GM18517 (cell line): ENCODE results near the gene GGACT.
A peak's percentile ranks its signal among the peaks of the same experiment; 100 is the strongest.

Source experiments
- ATAC-seq: cut with Tn5 transposase; IDR thresholded peaks from one replicate; pipeline ENCODE4 v1.9.1; 2021; ENCODE audit warnings: mild to moderate bottlenecking, moderate library complexity; ENCODE audit not compliant: unreplicated experiment

The GGACT gene

DNA sequence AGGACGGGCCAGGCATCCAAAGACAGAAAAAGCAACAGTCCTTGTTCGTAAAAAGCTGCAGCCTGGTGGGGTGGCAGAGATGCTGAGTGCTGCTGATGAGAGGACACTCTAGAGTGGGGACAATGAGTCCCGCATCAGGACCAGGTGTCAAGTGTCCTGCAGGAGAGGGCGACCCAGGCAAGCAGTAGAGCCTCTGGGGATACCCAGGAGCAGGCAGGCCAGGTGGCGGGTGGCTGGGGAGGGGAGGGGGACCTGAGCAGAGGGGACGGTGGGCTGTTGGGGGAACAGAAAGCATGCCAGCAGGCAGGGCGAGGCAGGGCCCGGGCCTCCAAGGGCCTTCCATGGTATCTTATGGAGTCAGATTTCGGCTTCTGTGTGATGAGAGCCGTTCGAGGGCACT is 35.8 kb downstream of the GGACT start:
- no peak for ATAC-seq

DNA sequence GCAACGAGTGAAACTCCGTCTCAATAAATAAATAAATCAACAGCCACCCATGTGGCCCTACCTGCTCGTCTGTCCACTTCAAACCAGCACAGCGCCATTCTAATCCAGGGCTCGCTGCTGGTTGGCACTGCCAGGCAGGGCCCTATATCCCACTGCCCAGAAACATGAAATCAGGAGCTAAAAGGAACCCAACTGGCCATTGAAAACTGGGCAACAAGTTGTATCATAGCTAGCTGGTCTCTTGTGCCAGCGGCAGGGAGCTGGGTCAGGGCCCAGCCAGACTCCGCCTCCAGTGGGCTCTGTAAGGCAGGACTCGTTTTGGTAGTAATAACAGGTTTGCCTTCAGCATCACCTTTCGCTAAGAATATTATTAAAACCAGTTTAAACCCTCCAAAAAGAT is 39.3 kb downstream of the GGACT start:
- ATAC-seq, result no peak

DNA sequence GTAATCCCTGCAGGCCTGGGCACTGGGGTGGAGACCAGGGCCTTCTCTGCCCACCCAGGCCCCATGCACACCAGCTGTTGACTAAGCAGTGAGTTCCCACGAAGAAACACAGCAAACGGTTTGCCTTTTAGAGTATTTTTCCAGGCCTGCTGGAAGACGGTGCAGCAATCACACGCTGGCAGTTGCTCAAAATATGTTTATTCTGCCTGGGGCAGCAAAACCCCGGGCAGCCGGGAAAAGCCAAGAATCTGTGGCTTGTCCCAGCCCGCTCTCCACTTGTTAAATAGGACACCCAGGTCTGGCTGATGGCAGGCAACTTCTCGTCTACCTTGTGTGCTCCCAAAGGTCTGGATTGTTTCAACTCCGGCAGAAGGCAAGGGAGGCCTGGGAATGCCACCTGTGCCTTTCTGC is 40.8 kb downstream of the GGACT start:
- no peak for ATAC-seq

DNA sequence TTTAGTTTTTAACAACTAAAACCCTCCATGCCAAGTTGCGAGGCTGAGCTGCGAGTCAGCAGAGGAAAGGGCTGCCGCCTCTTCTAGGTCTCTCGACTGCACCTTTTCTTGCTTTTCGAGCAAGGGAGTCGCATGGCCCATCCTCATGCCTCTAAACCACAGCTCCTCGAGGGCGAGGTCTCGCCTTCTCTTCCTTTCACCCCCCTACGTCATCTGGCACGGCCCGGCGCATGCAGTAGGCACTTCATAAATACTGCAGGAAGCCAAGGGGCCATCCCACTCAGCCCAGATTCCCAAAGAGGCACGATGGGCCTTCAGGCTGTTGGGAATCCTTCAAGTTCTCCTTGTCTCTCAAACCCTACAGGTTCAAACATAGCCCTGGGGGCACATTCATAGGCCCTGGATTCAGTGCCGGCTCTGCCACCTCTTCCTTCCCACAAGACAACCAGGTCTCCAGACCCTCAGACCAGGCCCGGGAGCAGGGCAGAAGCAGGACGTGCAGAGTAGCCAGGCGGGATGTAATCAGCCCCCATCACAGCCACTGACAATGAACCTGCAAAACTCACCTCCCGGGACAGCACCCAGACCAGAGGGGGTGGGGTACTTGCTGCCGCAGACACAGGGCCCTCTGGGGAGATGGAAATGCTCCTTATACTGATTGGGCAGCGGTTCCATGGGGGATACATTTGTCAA is 41.7 kb downstream of the GGACT start:
- no peak for ATAC-seq

DNA sequence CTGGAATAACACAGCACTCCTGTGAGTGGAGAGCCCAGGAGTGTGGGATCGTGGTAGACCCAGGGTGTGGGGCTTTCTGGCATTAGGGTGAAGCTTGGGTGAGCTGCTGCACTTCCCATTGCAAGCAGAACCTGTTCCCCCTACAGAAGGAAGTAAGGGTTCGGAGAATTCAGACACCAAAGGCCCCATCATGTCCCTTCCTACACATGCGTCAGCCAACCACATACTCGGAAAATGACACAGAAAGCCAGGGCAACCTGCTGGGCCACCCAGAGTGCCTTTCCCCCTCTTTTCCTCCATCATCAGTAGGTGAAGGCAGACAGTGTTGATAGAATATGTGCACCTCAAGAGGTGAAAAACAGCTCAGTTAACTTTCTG is 42.9 kb downstream of the GGACT start:
- ATAC-seq, result no peak

DNA sequence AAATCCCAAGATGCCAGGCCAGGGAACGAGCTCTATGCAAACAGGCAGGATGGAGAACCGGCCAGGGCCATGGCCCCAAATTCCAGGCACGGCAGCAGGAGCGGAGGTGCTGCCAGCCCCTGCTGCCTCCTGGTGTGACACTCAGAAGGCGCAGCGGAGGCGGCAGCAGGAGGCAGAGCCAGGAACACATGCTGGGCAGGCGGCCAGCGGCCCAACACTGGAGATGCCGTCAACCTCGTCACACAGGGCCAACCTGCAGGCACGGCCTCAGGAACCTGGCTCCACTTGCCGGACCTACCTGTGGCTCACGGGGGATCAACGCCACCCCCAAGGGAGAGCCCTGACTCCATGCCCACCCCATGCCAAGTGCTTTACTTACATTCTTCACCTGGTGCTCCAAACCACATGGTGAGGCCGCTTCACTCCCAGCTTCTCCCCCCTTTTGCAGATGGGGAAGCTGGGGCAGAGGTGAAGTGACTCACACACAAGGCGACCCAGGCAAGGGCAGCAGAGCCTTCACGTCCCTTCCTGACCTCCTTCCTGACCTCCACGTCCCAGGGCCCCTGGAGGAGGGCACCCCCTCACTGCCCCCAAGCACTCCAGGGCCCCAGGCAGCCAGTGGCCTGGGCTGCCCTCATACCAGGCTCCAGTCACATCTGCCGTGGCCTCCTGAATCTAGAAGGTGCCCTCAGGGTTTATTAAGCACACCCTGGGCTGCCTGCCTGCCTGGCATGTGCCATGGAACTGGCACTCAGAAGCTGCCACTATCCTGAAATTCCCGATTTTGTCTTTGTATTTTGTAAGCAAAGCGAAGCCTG is 43.5 kb downstream of the GGACT start:
- ATAC-seq, result no peak

DNA sequence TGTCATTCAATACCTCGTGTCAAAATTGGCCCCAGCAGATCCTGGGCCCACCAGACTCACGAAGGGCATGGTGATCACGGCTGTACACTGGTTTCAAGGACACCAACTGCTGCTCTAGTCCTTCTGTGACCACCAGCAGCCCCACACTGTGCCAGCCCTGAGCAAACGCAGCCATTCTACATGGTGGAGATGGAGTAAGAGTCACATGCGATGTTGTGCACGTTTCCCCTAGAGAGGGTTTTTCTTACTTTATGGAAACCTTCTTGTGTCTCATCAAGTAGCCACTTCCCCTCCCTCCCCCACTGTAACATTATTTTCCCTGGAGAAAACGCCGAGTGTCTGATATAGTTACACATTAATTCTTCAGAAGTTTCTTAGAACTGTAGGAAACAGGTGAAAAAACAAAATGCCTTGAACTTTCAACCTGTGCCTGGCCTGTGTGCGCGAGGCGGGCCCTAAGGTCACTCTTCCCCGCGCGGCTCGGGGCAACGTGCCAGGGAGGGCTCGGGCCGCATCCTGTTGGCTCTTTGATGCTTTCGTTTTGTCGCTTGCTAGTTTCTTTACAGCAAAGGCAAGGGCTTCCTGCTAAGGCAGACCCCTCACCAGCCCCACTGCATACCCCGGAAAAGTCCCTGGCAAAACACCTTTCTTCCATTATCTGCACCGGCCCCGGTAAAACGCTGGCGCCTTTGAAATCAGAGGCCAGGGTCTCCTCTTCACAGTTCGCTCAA is 44.6 kb downstream of the GGACT start:
- no peak for ATAC-seq

DNA sequence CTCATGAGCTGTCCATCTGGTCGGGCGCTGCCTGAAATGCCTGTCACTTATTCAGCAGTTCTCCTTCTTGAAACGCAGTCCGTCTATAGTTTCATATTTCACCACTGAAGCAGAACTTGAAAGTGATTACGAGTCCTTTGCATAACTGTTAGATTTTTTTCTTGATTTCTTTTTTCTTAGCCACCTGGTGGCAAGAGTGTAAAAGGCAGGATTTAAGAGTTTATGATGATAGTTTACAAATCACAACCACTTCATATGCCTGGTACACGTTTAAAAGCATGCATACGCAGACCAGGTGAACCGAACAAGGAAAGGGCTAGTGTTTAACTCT is 45.8 kb downstream of the GGACT start:
- ATAC-seq, result peak; percentile 97

DNA sequence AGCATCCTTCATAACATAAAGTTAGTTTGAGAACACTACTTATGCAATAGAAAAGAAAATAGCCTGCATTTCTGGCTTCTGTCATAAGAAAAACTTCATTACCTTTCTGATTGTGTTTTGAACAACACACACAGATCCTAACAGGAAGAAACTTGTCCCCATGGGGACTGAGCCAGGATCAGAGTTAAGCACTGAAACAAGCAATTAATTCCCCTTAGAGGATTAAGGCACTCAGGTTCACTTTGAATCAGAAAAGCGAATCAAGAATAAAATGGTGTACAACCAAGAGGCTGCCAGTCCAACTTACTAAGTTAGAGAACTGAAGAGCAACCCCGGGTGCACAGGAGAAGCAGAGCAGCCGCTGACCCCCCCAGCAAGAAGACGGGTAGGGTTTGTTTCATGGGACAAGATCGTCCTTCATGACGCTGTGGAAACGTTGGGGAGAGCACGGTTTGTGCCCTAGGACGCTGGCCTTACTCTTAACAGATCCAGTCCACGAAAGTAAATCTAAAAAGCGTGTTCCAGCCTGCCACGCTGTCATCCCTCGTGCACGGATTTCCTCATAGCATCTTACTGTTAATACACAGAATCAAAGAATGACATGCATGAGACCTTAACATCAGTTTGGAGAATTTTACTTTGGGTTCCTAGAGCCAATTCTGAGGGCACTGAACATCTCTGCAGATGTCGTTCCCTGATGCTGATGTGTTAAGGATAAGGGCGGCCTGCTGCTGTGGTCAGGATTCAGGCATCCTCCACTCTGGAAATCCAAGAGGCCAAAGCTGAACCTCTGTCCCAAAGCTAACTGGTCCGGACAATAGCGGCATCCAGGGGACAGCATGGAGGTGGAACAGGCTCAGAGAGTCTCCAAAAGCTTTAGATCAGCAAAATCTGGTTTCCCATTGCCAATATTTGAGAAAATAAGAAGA is 46.4 kb downstream of the GGACT start:
- ATAC-seq, result no peak

DNA sequence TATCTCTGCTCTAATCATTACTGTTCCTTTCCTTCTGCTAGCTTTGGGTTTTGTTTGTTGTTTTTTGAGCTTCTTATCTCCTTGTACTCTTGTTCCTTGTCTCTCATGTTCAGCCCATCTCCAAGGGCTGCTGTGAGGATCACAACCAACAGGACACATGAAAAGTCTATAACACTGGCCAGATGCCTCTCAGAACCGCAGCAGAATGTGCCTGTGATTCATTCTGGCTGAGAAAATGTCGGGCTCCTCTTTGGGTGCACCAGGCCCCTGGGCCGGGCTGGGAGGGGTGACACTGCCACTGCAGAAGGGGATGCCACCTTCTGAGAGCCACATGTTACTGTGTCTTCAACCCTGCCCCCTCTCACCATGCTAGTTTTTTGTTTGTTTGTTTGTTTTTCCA is 48.0 kb downstream of the GGACT start:
- no peak for ATAC-seq

DNA sequence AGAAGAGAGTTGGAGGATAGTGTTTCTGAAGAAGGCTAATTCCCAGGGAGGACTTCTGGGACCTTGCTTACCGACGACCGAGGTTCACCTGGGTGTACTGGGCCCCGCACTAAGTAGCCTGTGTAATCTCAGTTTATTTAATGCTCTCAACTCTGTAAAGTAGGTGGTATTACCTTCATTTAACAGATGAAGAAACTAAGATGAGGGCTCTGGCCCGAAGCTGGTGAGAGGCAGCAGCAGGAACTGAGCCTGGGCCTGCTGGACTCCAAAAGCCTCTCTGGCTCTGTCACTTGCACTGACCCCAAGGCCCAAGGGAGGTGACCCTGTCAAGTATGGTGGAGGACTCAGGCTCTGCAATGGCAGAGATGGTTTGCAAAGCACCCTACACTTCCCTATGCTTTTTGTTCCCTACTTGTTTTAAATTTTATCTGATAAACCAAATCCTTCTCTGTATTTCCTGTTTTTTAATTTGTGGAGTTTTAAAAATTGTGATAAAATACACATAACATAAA is 50.6 kb downstream of the GGACT start:
- no peak for ATAC-seq

DNA sequence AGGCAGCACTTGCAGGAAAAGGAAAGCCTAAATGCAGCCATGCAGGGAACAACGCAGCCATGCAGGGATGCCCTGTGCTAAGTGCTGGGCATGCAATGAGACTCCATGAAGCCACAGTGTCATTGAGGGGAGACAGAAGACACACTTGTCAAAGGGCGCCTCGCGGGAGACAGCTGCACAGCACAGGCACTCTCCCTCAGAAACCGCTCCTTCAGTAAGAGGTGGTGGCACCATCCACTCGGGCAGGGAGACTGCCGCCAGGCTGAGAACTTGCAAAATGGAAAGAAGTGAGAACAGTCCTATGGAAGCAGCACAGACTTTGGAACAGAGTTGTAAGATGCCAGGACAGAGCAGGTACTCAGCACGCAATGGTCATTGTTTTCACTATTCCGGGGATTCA is 51.1 kb downstream of the GGACT start:
- no peak for ATAC-seq

DNA sequence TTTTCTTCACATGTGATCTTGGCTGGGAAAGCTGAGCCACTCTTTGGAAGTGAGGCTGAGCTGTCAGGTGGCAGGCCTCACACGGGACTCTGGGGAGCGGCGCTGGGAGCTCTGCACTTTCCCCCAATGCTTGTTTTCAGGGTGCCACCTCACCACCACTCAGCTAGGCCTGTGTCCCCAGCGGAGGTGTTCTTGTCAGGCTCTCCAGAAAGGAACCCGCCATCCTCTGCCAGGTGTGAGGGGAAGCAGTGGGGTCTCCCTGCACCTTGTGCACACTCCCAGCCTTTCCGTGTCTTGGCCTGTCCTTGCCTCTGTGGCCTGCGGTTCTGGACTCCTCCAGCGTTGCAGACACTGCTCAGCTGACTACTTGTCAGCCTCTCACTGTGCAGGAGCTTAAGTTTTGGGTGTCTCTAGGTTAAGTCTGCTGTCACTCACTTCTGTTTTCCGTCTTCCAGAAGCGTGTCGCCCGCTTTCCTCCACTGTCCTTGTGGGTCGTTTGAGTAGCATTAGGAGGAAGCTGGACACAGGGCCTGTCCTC is 51.9 kb downstream of the GGACT start:
- ATAC-seq, result no peak

DNA sequence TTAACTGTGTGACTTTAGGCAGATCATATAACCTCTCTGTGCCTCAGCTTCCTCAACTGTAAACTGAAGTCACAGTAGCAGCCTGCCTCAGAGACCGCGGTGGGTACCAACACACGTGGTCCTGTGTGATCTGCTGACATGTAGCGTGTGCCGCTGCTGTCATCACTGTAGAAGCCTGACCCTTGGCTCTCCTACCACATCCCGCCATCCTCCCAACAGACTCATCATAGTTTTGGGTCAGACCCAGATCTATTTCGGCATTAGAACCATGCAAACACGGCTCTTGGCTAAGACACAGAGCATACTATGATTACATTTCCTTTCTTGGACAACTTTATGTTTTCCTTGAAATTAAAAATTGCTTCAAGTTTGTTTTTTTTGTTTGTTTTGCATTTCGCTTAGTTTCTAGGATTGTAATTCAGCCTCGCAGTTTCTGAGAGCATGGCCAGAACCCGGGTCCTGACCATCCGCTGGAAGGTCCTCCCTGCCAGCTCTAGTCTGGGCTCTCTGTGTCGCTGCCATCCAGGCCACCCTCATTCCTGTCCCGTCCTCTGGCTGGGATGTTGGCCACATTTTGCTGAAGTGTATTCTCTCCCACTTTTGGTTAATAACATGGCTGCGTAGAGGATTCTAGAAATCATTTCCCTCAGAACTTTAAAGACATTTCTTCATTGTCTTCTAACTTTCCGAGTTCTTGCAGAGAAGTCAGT is 53.0 kb downstream of the GGACT start:
- no peak for ATAC-seq

DNA sequence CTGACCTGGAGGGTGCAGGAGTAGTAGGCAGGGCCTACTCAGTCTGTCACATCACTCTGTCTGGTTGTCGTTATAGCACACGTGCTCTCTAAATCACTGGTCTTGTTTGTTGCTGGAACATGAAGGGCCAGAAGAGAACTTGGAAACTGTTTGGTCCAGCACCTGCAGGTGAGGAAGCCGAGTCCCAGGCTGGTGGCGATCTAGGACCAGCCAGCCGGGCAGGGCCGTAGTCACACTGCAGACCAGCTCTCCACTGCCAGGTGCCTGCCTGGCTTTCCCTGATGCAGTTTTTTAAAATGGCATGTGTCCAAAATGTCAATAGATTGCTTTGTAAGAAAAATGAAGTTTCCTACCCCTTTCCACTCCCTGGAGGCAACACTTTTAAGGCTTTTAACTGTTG is 53.7 kb downstream of the GGACT start:
- ATAC-seq, result no peak

DNA sequence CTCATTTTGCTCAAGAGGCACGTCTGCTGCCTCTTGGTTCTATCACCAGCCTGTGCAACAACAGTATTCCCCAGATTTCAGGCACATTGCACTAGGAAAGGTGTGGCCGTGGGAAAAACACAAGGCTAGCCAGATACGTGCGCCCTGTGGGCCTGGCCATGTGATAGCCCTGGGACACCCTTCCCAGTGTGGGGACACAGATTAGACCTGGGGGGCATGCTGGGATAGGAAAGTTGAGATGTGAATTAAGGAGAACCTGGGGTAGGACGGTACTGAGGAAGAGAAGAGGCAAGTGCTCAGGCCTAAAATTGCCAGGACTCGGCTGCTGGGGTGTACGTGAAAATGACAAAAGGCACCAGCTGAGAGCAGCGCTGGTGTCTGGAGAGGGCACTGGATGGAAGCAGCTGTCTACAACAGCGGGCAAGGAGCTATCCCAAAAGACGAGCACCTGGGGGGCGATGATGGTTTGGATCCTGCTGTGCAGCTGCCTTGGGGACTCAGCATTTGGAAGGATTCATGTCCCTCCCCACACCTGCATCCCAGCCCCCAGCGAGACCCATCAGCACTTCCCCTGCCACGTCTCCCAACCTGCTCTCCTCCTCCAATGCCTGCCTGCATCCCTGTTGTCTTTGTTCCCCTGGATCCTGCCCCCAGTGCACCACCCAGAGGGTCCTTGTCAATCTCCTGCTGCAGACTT is 54.3 kb downstream of the GGACT start:
- no peak for ATAC-seq

DNA sequence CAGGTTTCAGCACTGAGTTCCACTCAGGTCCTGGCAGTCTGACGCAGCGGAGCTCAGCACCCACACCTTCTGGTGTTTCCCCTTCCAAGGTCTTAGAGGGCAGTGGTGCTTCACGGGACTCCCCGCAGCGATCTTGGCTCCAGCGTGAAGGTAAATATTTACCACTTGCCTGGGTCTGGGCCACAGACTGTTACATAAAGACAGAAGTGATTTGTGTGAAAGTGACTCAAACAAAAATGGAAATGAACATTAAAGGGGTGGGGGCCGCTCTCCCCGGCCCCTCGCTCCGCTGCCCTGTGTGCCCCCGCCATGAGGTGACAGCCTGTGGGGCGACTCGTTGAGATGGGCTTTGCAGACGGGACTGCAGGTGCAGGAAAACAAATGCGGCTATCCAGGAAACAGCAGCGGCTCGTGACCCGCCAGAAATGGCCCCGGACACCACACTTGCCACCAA is 55.0 kb downstream of the GGACT start:
- no peak for ATAC-seq

DNA sequence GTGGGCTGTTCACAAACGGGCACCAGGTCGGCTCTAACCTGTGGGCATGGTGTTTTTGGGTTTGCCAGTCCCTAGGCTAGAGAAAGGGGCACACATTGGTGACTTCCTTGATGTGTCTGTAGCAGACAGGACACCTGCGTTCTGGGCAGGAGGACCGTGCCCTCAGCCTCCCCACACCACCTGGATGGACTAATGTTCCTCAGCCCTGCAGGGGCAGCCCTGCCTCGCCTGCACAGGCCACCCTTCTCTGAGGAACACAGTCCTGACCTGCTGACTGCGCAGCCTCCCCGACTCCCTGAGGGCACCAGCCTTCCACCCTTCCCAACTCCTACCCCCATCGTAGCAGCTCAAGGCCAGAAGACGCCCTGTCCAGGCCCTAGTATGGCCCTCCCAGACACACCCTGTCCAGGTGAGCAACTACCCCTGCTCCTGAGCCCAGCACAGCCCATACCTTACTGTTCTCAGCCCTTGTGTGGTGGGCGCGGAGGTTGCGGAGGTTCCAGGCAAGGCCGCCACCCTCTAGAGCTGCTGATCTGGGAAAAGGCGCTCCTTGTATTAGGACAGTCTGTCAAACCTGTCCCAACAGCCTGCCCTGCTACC is 55.7 kb downstream of the GGACT start:
- ATAC-seq, result no peak
